Neural cell (in vitro differentiated cells): ENCODE measurements around the gene RRP1. TPM values are rescaled to one million over a fixed set of nuclear protein-coding genes. Genes with fewer than 3 reads are reported as not detected.

Source experiments
- H2AFZ ChIP-seq: fragments of 200-600, 300-800 bp; sonication (generic), shearing (Covaris generic); 2 replicates; pipeline ENCODE4 v1.6.0; 2014; ENCODE audit warnings: low read depth, mild to moderate bottlenecking, antibody characterized with exemption, low read length, moderate library complexity
- H3F3A ChIP-seq: fragments of 200-600 bp; shearing (Covaris generic); 2 replicates; pipeline ENCODE4 v1.6.1; 2016; ENCODE audit warnings: mild to moderate bottlenecking, moderate library complexity, mixed read lengths, antibody characterized with exemption, low read length; ENCODE audit not compliant: insufficient read depth, poor library complexity, severe bottlenecking
- H3K27ac ChIP-seq: fragments of 200-600, 300-800 bp; sonication (generic), shearing (Covaris generic); 2 replicates; pipeline ENCODE4 v1.5.1; 2014; ENCODE audit warnings: mild to moderate bottlenecking, low read length, moderate library complexity
- H3K27me3 ChIP-seq: fragments of 300-800, 200-600 bp; sonication (generic), shearing (Covaris generic); 2 replicates; pipeline ENCODE4 v1.6.0; 2014; ENCODE audit warnings: mild to moderate bottlenecking, low read depth, low read length, moderate library complexity; ENCODE audit not compliant: insufficient read depth
- H3K36me3 ChIP-seq: fragments of 300-800, 200-600 bp; sonication (generic), shearing (Covaris generic); 2 replicates; pipeline ENCODE4 v1.5.1; 2014; ENCODE audit warnings: mild to moderate bottlenecking, antibody characterized with exemption, low read length, moderate library complexity; ENCODE audit not compliant: insufficient read depth
- H3K4me2 ChIP-seq: fragments of 300-800, 200-600 bp; sonication (generic), shearing (Covaris generic); 2 replicates; pipeline ENCODE4 v1.6.0; 2014; ENCODE audit warnings: mild to moderate bottlenecking, low read length
- H3K4me3 ChIP-seq: fragments of 300-800, 200-600 bp; sonication (generic), shearing (Covaris generic); 2 replicates; pipeline ENCODE4 v1.5.1; 2014; ENCODE audit warnings: mild to moderate bottlenecking, low read length, moderate library complexity
- H3K79me2 ChIP-seq: fragments of 200-600 bp; shearing (Covaris generic); replicated peaks from 2 replicates; pipeline ENCODE4 v1.6.0; 2014; ENCODE audit warnings: mild to moderate bottlenecking, low read length, moderate library complexity; ENCODE audit not compliant: insufficient read depth
- H3K9ac ChIP-seq: fragments of 300-800, 200-600 bp; sonication (generic), shearing (Covaris generic); 2 replicates; pipeline ENCODE4 v1.6.1; 2016; ENCODE audit warnings: mild to moderate bottlenecking, low read length, mixed read lengths
- H3K9me2 ChIP-seq: fragments of 200-600 bp; shearing (Covaris generic); 2 replicates; pipeline ENCODE4 v1.6.1; 2016; ENCODE audit warnings: mild to moderate bottlenecking, low read length, mixed read lengths; ENCODE audit not compliant: insufficient read depth
- H3K9me3 ChIP-seq: fragments of 200-600, 300-800 bp; sonication (generic), shearing (Covaris generic); 2 replicates; pipeline ENCODE4 v1.6.1; 2016; ENCODE audit warnings: mild to moderate bottlenecking, mixed run types, low read length, moderate library complexity, mixed read lengths
- H4K20me1 ChIP-seq: fragments of 200-600 bp; shearing (Covaris generic); 2 replicates; pipeline ENCODE4 v1.6.1; 2016; ENCODE audit warnings: mild to moderate bottlenecking, mixed run types; ENCODE audit not compliant: insufficient read depth
- CTCF ChIP-seq: fragments of 450-650 bp; IDR thresholded peaks from 2 replicates; pipeline ENCODE4 v1.5.1; 2014; ENCODE audit warnings: antibody characterized with exemption, mild to moderate bottlenecking, moderate library complexity; ENCODE audit not compliant: poor library complexity, severe bottlenecking
- EP300 ChIP-seq: fragments of 450-650 bp; conservative IDR thresholded peaks from 2 replicates; pipeline ENCODE4 v1.6.1; 2014; ENCODE audit warnings: antibody characterized with exemption, mild to moderate bottlenecking, moderate library complexity; ENCODE audit not compliant: poor library complexity, severe bottlenecking
- EZH2 ChIP-seq: fragments of 200-600, 300-800 bp; shearing (Covaris generic), sonication (generic); IDR thresholded peaks from 2 replicates; pipeline ENCODE4 v1.6.1; 2014; ENCODE audit warnings: antibody characterized with exemption, low read length, borderline replicate concordance, mild to moderate bottlenecking; ENCODE audit not compliant: insufficient read depth, poor library complexity, severe bottlenecking
- MXI1 ChIP-seq: fragments of 450-650 bp; conservative IDR thresholded peaks from 2 replicates; pipeline ENCODE4 v1.6.1; 2014; ENCODE audit warnings: antibody characterized with exemption, mild to moderate bottlenecking; ENCODE audit not compliant: poor library complexity, severe bottlenecking
- POLR2AphosphoS5 ChIP-seq: IDR thresholded peaks from 2 replicates; pipeline ENCODE4 v1.6.1; 2012
- RAD21 ChIP-seq: fragments of 450-650 bp; conservative IDR thresholded peaks from 2 replicates; pipeline ENCODE4 v1.6.1; 2014; ENCODE audit warnings: antibody characterized with exemption, mild to moderate bottlenecking, moderate library complexity
- REST ChIP-seq: IDR thresholded peaks from 2 replicates; pipeline ENCODE4 v1.6.1; 2012; ENCODE audit warnings: borderline replicate concordance
- SMC3 ChIP-seq: fragments of 450-650 bp; conservative IDR thresholded peaks from 2 replicates; pipeline ENCODE4 v1.6.1; 2014; ENCODE audit warnings: antibody characterized with exemption, mild to moderate bottlenecking, moderate library complexity; ENCODE audit not compliant: poor library complexity
- TAF1 ChIP-seq: IDR thresholded peaks from 2 replicates; pipeline ENCODE4 v1.6.1; 2012; ENCODE audit warnings: low read depth
- polyA plus RNA-seq: library from polyadenylated mRNA; depleted of rRNA; stranded (reverse); fragments of >200 nt; gene quantifications from 2 replicates; pipeline ENCODE4 v1.2.3, GENCODE V29; 2014

RRP1 gene
- polyA plus RNA-seq, 1 donor from 2014 or later, result 35.8 TPM

GRCh38 chr21:43832158-43832550, 42.8 kb downstream of the RRP1 start:
- no peak overlapping the region for H3K27ac ChIP-seq
- no peak overlapping the region for H3K4me2 ChIP-seq
- H3K9ac ChIP-seq, result no peak overlapping the region
- no peaks in the 10 kb centered on the region for H3K36me3 ChIP-seq
- no peaks in the 10 kb centered on the region for H4K20me1 ChIP-seq
- no peaks in the 10 kb centered on the region for H3K9me3 ChIP-seq
- no peak for TF ChIP-seq TAF1
- no peak for TF ChIP-seq REST
- no peak for TF ChIP-seq EP300
- TF ChIP-seq SMC3, result no peak
- no peak for TF ChIP-seq POLR2AphosphoS5
- no peak overlapping the region for H3K4me3 ChIP-seq
- no peaks in the 10 kb centered on the region for H3K27me3 ChIP-seq
- no peaks in the 10 kb centered on the region for H3F3A ChIP-seq
- no peak overlapping the region for H2AFZ ChIP-seq
- H3K9me2 ChIP-seq, result no peaks in the 10 kb centered on the region
- H3K79me2 ChIP-seq, result no peaks in the 10 kb centered on the region

GRCh38 chr21:43832648-43833047, 43.3 kb downstream of the RRP1 start:
- H3K9me3 ChIP-seq, result no peaks in the 10 kb centered on the region
- H3K36me3 ChIP-seq, result no peaks in the 10 kb centered on the region
- H4K20me1 ChIP-seq, result no peaks in the 10 kb centered on the region
- no peak overlapping the region for H2AFZ ChIP-seq
- no peak overlapping the region for H3K4me3 ChIP-seq
- H3K79me2 ChIP-seq, result no peaks in the 10 kb centered on the region
- H3K27ac ChIP-seq, result no peak overlapping the region
- H3F3A ChIP-seq, result no peaks in the 10 kb centered on the region
- H3K9ac ChIP-seq, result no peak overlapping the region
- TF ChIP-seq EZH2, result no peak
- TF ChIP-seq CTCF, result no peak
- no peaks in the 10 kb centered on the region for H3K27me3 ChIP-seq
- H3K4me2 ChIP-seq, result no peak overlapping the region
- H3K9me2 ChIP-seq, result no peaks in the 10 kb centered on the region

GRCh38 chr21:43834146-43834905, 44.9 kb downstream of the RRP1 start:
- Histone ChIP-seq H4K20me1 (no peaks in the 10 kb centered on the region), H3K9me3 (no peaks in the 10 kb centered on the region), H3K4me3 (no peak overlapping the region), H3K79me2 (no peaks in the 10 kb centered on the region), H3K36me3 (no peaks in the 10 kb centered on the region), H3K27ac (no peak overlapping the region), H3K4me2 (no peak overlapping the region), H3K9ac (no peak overlapping the region), H3K27me3 (no peaks in the 10 kb centered on the region), H3F3A (no peaks in the 10 kb centered on the region), H2AFZ (no peak overlapping the region), H3K9me2 (no peaks in the 10 kb centered on the region)
- no peak for TF ChIP-seq REST
- no peak for TF ChIP-seq POLR2AphosphoS5
- no peak for TF ChIP-seq RAD21
- no peak for TF ChIP-seq CTCF
- no peak for TF ChIP-seq SMC3
- no peak for TF ChIP-seq MXI1
- no peak for TF ChIP-seq EZH2
- TF ChIP-seq EP300, result no peak
- no peak for TF ChIP-seq TAF1
